Activated CD4-positive, alpha-beta T cell treated with anti-CD3 and anti-CD28 coated beads, Interleukin-2, Interleukin-4, amounts not matched to agents 100 ng/mL and 50 ng/mL, durations not matched to agents 16 hours and 8 hours (primary cell): ENCODE measurements around the gene TERT.

Experiments
- DNase-seq: peaks from one replicate; pipeline ENCODE4 v3.0.0-alpha.2; 2020; ENCODE audit warnings: low spot score

The TERT gene

GRCh38 chr5:1259806-1260480 is 34.9 kb downstream of the TERT start:
- no peak for DNase-seq

DNA sequence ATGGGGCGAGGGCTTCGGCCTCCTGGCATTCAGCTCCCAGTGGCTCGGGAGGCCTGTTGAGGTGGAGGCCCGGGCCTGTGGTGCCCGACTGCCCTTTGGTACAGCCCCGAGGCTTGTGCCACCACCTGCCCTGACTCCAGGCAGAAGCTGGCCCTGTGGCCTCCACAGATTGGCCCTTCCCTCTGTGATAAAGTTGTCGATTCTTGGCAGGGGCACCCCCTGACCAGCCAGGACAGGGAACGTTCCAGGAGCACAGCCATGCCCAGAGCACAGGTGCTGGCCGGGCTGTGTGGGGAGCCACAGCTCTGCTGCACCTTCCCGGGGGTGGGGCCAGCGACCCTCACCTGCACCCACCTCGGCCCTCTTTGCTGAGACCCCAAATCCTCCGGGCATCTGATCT is 37.0 kb downstream of the TERT start:
- DNase-seq: no peak

DNA sequence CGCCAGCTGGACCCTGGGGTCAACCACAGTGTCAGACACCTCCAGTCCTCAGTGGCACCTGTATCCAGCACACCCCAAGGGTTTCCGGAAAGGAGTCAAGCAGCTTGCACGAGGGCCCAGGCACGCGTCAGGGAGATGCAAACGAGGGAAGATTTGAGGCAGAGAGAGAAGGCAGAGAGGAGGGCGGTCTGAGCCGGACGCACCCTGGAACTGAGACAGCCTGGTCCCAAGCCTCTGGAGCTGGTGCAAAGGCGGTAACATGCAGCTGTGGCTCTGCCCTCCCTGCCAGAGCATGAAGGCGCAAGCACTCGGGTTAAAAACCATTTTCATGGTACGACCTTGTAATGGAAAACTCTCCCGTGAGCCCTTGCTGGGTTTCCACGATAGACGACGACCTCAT is 37.5 kb downstream of the TERT start:
- DNase-seq: no peak

DNA sequence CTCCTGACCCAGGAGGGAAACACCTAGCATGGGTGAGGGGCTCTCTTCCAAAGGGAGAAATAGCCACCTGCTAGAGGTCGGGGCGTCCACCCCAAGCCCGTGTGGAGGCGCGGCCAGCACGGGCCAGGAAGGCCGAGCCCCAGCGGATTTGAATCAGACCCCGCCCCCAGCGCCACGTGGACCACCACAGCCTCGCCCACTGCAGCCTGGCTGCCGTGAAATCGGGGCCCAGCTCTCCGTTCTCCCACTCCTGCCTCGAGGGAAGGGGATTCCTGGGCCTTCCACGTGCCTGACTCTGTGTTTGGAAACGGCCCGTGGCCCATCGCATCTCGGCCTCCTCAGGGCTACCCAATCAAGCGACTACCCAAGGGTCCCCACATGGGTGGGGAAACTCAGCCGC is 38.1 kb downstream of the TERT start:
- no peak for DNase-seq

DNA sequence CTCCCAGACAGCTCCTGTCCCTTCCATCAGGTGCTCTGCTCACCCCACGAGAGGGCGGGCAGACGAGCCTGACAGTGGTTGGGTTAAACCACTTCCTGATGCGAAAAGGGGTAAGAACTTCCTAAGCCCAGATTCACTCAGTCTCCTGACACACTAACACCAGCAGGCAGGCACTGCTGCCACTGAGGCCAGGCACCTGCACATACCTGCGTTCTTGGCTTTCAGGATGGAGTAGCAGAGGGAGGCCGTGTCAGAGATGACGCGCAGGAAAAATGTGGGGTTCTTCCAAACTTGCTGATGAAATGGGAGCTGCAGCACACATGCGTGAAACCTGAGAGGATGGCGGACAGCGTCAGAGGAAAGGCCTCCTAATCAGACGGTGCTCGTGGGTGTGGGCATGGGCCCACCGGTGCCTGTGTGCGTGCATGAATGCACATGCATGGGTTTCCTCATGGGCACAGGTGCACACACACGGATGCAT is 39.7 kb downstream of the TERT start:
- DNase-seq: peak; percentile 50

- no peak for DNase-seq
These were observed 40.7 kb downstream of the TERT start for GRCh38 chr5:1254196-1254595.

GRCh38 chr5:1253456-1254105 is 41.3 kb downstream of the TERT start:
- no peak for DNase-seq

- DNase-seq: no peak
These were observed 42.2 kb downstream of the TERT start for GRCh38 chr5:1252681-1253080.

DNA sequence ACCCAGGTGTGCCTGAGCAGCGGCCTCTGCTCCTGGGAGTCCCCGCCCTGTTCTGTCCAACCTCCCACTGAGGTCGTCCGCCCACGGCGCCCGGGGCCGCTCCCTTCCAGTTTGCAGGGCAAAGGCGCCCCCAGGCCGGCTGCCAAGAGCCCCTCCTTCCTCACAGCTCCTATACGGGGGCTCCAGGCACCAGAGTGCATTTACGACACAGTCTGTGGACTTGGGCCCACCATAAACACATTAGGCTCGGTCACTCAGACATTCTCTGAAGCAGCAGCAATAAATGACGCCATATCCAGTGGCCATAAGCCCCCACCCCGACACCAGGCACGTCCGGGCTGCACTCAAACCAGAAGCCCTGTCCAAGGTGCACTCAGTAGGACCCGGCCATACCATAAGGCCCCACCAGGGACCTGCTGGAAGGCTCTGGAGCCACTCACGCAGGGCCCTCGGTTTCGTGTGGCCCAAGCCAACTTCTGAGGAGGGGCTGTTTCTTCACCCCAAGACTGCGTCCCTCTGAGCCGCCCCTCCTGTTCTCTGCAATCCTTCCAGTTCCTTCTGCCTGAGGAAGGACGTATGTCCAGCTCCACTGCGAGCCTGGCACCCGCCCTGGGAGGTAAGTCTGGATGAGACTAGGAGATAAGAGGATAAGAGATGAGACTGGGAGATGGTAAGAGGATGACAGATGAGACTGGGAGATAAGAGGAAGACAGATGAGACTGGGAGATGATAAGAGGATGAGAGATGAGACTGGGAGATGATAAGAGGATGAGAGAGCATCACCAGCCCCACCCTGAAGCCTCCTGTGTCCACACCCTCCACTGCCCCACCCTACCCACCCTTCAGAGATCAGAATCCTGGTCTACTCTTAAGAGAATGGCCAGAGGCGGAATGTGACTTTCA is 42.9 kb downstream of the TERT start:
- no peak for DNase-seq

GRCh38 chr5:1249366-1250280 is 45.2 kb downstream of the TERT start:
- no peak for DNase-seq

DNA sequence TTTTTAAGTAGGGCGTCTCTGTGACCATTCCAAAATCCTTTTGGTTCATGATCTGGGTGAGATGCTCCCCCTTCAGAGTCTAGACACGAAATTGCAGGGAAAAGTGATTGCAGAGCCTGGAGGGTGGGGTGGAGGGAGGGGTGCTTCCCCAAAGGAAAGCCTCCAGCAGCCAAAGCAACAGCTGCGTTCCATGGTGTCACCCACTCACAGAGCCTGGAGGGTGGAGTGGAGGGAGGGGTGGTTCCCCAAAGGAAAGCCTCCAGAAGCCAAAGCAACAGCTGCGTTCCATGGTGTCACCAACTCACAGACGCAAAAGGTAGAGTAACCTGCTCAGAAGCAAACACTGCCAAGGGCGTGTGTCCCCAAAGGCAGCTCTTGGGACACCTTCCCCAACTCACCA is 47.1 kb downstream of the TERT start:
- DNase-seq: no peak

- peak; percentile 12 for DNase-seq
These were observed 48.0 kb downstream of the TERT start for GRCh38 chr5:1246711-1247431.

GRCh38 chr5:1245905-1246576 is 48.8 kb downstream of the TERT start:
- no peak for DNase-seq

GRCh38 chr5:1244976-1245375 is 49.9 kb downstream of the TERT start:
- DNase-seq: no peak

DNA sequence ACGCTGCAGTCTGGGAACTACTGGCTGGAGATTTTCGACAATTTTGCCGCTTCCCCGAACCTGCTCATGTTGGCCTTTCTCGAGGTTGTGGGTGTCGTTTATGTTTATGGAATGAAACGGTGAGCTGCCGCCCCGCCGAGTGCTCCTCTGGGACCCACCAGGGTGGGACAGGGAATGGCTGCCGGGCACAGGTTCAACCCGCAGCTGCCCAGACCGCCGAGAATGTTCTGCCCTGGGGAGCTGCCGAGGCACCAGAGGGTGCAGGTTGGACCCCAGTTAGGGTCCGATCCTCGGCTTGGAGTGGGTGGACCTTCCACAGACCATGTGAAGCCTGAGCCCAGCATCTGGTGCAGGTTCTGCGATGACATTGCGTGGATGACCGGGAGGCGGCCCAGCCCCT is 50.6 kb downstream of the TERT start:
- no peak for DNase-seq

DNA sequence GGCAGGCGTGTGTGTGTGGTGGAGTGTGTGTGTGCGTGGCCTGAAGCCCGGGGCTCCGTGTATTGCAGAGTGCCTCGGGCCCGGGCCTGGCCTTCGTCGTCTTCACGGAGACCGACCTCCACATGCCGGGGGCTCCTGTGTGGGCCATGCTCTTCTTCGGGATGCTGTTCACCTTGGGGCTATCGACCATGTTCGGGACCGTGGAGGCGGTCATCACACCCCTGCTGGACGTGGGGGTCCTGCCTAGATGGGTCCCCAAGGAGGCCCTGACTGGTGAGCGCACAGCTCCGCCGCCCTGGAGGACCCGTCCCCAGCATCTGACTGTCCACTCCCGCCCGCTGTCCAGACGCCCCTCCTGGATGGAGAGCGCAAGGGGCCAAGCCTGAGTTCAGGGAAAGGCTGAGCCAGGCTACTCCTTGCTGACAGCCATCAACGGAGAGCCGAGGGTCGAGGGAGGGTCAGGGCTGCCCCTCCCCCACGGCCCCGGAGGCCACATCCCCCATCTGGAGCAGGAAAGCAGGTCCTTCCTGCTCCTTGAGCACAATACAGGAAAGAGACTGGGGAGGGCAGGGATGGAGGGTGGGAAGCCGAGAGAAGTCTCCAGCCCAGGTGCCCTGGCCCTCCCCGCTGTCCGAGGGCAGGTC is 51.3 kb downstream of the TERT start:
- no peak for DNase-seq

- DNase-seq: no peak
These were observed 52.0 kb downstream of the TERT start for GRCh38 chr5:1242733-1243486.

DNA sequence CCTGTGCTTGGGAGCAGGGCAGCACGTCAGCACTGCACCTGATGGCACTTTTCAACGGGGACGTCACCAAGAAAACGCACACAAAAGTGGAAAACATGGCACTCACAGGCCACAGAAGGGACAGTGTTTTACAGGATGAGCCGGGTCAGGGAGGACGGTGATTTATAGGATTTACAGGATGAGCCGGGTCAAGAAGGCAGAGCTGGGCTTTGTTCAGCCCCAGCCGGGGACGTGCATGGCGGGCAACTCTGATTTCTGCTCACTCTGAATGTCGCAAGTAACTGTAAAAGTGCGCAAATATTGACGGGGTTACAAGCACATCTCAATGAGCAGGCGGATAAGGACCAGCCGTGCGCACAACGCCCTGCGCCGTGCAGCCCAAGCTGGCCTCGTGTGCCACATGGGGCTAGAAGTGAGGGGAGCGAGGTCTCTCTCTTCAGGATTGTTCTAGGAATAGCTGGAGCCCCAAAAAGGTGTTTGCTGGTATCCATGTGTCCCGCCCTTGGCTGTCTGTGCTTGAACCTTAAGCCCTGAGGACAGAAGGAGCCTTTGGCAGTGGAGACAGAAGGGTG is 53.3 kb downstream of the TERT start:
- DNase-seq: no peak
